H9 (cell line): Measurements from ENCODE around the gene MYO5B. TPM values are rescaled to one million over a fixed set of nuclear protein-coding genes. Genes with fewer than 3 reads are reported as not detected.

Experiments
- DNase-seq: peaks from one replicate; pipeline ENCODE4 v3.0.0-alpha.2; 2017
- H2AFZ ChIP-seq: one replicate; pipeline ENCODE4 v1.6.1; 2013; ENCODE audit warnings: mild to moderate bottlenecking, low read length, control low read depth, moderate library complexity
- H2AK5ac ChIP-seq: 2 replicates; pipeline ENCODE4 v1.6.1; 2013; ENCODE audit warnings: low read length, control low read depth, mixed read lengths; ENCODE audit not compliant: insufficient read length
- H2BK120ac ChIP-seq: one replicate; pipeline ENCODE4 v1.6.1; 2013; ENCODE audit warnings: low read depth, mild to moderate bottlenecking, low read length, control low read depth, inconsistent platforms; ENCODE audit not compliant: poor library complexity, severe bottlenecking
- H2BK12ac ChIP-seq: 2 replicates; pipeline ENCODE4 v1.6.1; 2013; ENCODE audit warnings: low read length, control low read depth, mixed read lengths, low read depth; ENCODE audit not compliant: insufficient read length
- H2BK15ac ChIP-seq: 2 replicates; pipeline ENCODE4 v1.6.1; 2013; ENCODE audit warnings: low read depth, low read length, control low read depth
- H2BK20ac ChIP-seq: one replicate; pipeline ENCODE4 v1.6.1; 2013; ENCODE audit warnings: low read depth, mild to moderate bottlenecking, low read length, control low read depth, inconsistent platforms; ENCODE audit not compliant: poor library complexity, severe bottlenecking
- H2BK5ac ChIP-seq: 2 replicates; pipeline ENCODE4 v1.6.1; 2013; ENCODE audit warnings: low read length, control low read depth, mixed read lengths; ENCODE audit not compliant: insufficient read length
- H3K14ac ChIP-seq: 2 replicates; pipeline ENCODE4 v1.6.1; 2013; ENCODE audit warnings: low read length, control low read depth; ENCODE audit not compliant: insufficient read depth
- H3K18ac ChIP-seq: 2 replicates; pipeline ENCODE4 v1.6.1; 2013; ENCODE audit warnings: low read depth, mild to moderate bottlenecking, mixed read lengths, low read length, control low read depth; ENCODE audit not compliant: insufficient read length
- H3K23ac ChIP-seq: 2 replicates; pipeline ENCODE4 v1.6.1; 2013; ENCODE audit warnings: low read length, control low read depth, mixed read lengths, low read depth; ENCODE audit not compliant: insufficient read length
- H3K23me2 ChIP-seq: 2 replicates; pipeline ENCODE4 v1.6.1; 2013; ENCODE audit warnings: low read depth, mild to moderate bottlenecking, mixed read lengths, low read length, control low read depth; ENCODE audit not compliant: insufficient read length, poor library complexity, severe bottlenecking
- H3K27ac ChIP-seq: 2 replicates; pipeline ENCODE4 v1.5.1; 2013; ENCODE audit warnings: low read length, control low read depth, mixed read lengths, low read depth; ENCODE audit not compliant: insufficient read length
- H3K27me3 ChIP-seq: 2 replicates; pipeline ENCODE4 v1.6.1; 2013; ENCODE audit warnings: low read length, control low read depth, inconsistent platforms; ENCODE audit not compliant: insufficient read depth
- H3K4ac ChIP-seq: 2 replicates; pipeline ENCODE4 v1.6.1; 2013; ENCODE audit warnings: low read depth, mild to moderate bottlenecking, control low read depth, inconsistent platforms, low read length, moderate library complexity
- H3K4me1 ChIP-seq: 2 replicates; pipeline ENCODE4 v1.6.1; 2013; ENCODE audit warnings: low read length, control low read depth, inconsistent platforms; ENCODE audit not compliant: insufficient read depth
- H3K4me2 ChIP-seq: 2 replicates; pipeline ENCODE4 v1.6.1; 2013; ENCODE audit warnings: low read length, control low read depth, mixed read lengths; ENCODE audit not compliant: insufficient read length, insufficient read depth
- H3K56ac ChIP-seq: 2 replicates; pipeline ENCODE4 v1.6.1; 2013; ENCODE audit warnings: low read depth, mild to moderate bottlenecking, mixed read lengths, low read length, control low read depth; ENCODE audit not compliant: insufficient read length
- H3K79me1 ChIP-seq: 2 replicates; pipeline ENCODE4 v1.6.1; 2013; ENCODE audit warnings: low read depth, mild to moderate bottlenecking, moderate library complexity, low read length, control low read depth, inconsistent platforms; ENCODE audit not compliant: insufficient read depth, poor library complexity, severe bottlenecking
- H3K79me2 ChIP-seq: 2 replicates; pipeline ENCODE4 v1.6.1; 2013; ENCODE audit warnings: low read length, control low read depth, inconsistent platforms; ENCODE audit not compliant: insufficient read depth
- H3K9ac ChIP-seq: 2 replicates; pipeline ENCODE4 v1.6.1; 2013; ENCODE audit warnings: low read length, control low read depth, mixed read lengths; ENCODE audit not compliant: insufficient read length; ENCODE audit errors: extremely low read depth
- H3K9me3 ChIP-seq: one replicate; pipeline ENCODE4 v1.6.1; 2013; ENCODE audit warnings: low read depth, low read length, inconsistent platforms; ENCODE audit not compliant: control insufficient read depth
- H3T11ph ChIP-seq: one replicate; pipeline ENCODE4 v1.6.1; 2013; ENCODE audit warnings: mild to moderate bottlenecking, low read length, control low read depth, inconsistent platforms
- H4K20me1 ChIP-seq: one replicate; pipeline ENCODE4 v1.6.1; 2013; ENCODE audit not compliant: control insufficient read depth, insufficient read length, insufficient read depth
- H4K5ac ChIP-seq: 2 replicates; pipeline ENCODE4 v1.6.1; 2013; ENCODE audit warnings: low read depth, mild to moderate bottlenecking, mixed read lengths, low read length, control low read depth; ENCODE audit not compliant: insufficient read length
- H4K8ac ChIP-seq: replicated peaks from 2 replicates; pipeline ENCODE4 v1.6.1; 2013; ENCODE audit warnings: low read length, control low read depth, mixed read lengths, low read depth; ENCODE audit not compliant: insufficient read length
- H4K91ac ChIP-seq: 2 replicates; pipeline ENCODE4 v1.6.1; 2013; ENCODE audit warnings: low read depth, mild to moderate bottlenecking, moderate library complexity, mixed read lengths, low read length, control low read depth; ENCODE audit not compliant: insufficient read length
- H3K27ac Mint-ChIP-seq, 3 experiments: 2 replicates in 2 of 3; 3 replicates in 1 of 3; pipeline ENCODE4 v1.8.0; 2020 to 2021; ENCODE audit warnings: mixed read lengths in 3 of 3, mild to moderate bottlenecking in 1 of 3, moderate library complexity in 1 of 3
- H3K27me3 Mint-ChIP-seq: 2 replicates; pipeline ENCODE4 v1.8.0; 2021; ENCODE audit warnings: low read depth, mild to moderate bottlenecking, moderate library complexity, mixed read lengths
- H3K36me3 Mint-ChIP-seq, 3 experiments: 2 replicates in 2 of 3; 3 replicates in 1 of 3; pipeline ENCODE4 v1.8.0; 2020 to 2021; ENCODE audit warnings: low read depth in 3 of 3, mixed read lengths in 3 of 3; ENCODE audit not compliant: insufficient read depth in 1 of 3
- H3K4me1 Mint-ChIP-seq, 2 experiments: 2 replicates each; pipeline ENCODE4 v1.8.0; 2020; ENCODE audit warnings: mixed read lengths in 2 of 2
- H3K4me3 Mint-ChIP-seq, 2 experiments: 2 replicates in 1 of 2; 3 replicates in 1 of 2; pipeline ENCODE4 v1.8.0; 2020 to 2021; ENCODE audit warnings: mild to moderate bottlenecking in 2 of 2, mixed read lengths in 2 of 2, moderate library complexity in 1 of 2
- H3K9me3 Mint-ChIP-seq, 2 experiments: 2 replicates in 1 of 2; 3 replicates in 1 of 2; pipeline ENCODE4 v1.8.0; 2020; ENCODE audit warnings: mild to moderate bottlenecking in 2 of 2, mixed read lengths in 2 of 2, moderate library complexity in 1 of 2
- WGBS: extraction: QIAGEN DNeasy Blood & Tissue Kit; methylation state at CpG from one replicate; pipeline ENCODE4 v1.1.7; 2013; ENCODE audit warnings: missing lambda C conversion rate, low lambda C conversion rate, mixed read lengths; ENCODE audit not compliant: insufficient read length; ENCODE audit errors: extremely low coverage; 5-methylcytosine and 5-hydroxymethylcytosine counted together
- total RNA-seq: library from RNA; stranded (reverse); gene quantifications from 2 replicates; pipeline ENCODE4 v1.2.1, GENCODE V29; 2021
- TF ChIP-seq, protein P1 (sequence below): fragments of 200-600 bp; sonication (generic); conservative IDR thresholded peaks from 3 replicates; pipeline ENCODE4 v1.8.0; 2021; ENCODE audit warnings: antibody characterized with exemption, mild to moderate bottlenecking

Gene MYO5B
- total RNA-seq, 1 experiment from 2014 or later = 9.3 TPM

DNA sequence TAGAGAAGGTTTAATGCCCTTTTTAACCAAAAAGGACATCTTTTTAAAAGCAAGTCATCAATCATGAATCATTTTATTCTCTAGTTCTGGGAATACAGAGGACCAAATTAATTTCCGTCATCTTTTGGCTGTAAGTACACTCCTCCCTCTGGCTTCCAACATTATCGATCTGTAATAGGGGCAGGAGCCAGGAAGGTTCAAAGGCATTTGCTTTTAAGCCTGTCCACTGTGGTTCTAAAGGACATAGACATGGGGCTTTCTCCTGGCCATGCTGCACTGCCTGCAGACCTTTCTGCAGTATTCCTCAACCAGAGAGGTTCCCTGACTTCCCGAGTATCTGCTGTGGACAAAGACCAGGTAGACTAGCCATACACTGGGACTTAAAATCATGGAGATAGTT, 170.5 kb downstream of the MYO5B start:
- peaks cover 1% of the 10 kb centered on the region for H3K27me3 Mint-ChIP-seq
- Histone ChIP-seq H3K79me2 (no peaks in the 10 kb centered on the region), H3K9ac (no peak overlapping the region), H3K27ac (no peak overlapping the region), H3K79me1 (no peaks in the 10 kb centered on the region), H2BK5ac (no peak overlapping the region), H4K91ac (no peak overlapping the region), H2BK120ac (no peak overlapping the region), H3T11ph (no peak overlapping the region), H2BK20ac (no peak overlapping the region), H2BK12ac (no peak overlapping the region), H3K18ac (no peak overlapping the region), H3K23ac (no peak overlapping the region), H2AFZ (no peak overlapping the region), H3K4me2 (no peak overlapping the region), H3K27me3 (no peaks in the 10 kb centered on the region), H4K5ac (no peak overlapping the region), H3K23me2 (no peaks in the 10 kb centered on the region), H3K4me1 (no peaks in the 10 kb centered on the region), H3K56ac (no peak overlapping the region), H2BK15ac (no peak overlapping the region), H4K8ac (no peak overlapping the region), H3K14ac (no peak overlapping the region), H3K9me3 (no peaks in the 10 kb centered on the region), H3K4ac (no peak overlapping the region), H2AK5ac (no peak overlapping the region), H4K20me1 (no peaks in the 10 kb centered on the region)
- no peaks in the 10 kb centered on the region for H3K36me3 Mint-ChIP-seq
- TF ChIP-seq, protein P1, sequence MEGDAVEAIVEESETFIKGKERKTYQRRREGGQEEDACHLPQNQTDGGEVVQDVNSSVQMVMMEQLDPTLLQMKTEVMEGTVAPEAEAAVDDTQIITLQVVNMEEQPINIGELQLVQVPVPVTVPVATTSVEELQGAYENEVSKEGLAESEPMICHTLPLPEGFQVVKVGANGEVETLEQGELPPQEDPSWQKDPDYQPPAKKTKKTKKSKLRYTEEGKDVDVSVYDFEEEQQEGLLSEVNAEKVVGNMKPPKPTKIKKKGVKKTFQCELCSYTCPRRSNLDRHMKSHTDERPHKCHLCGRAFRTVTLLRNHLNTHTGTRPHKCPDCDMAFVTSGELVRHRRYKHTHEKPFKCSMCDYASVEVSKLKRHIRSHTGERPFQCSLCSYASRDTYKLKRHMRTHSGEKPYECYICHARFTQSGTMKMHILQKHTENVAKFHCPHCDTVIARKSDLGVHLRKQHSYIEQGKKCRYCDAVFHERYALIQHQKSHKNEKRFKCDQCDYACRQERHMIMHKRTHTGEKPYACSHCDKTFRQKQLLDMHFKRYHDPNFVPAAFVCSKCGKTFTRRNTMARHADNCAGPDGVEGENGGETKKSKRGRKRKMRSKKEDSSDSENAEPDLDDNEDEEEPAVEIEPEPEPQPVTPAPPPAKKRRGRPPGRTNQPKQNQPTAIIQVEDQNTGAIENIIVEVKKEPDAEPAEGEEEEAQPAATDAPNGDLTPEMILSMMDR = no peak
- H3K27ac Mint-ChIP-seq = no peak overlapping the region
- H3K4me3 Mint-ChIP-seq = no peak overlapping the region
- WGBS = no CpG with 5 or more reads among the region's 3 CpGs
- no peaks in the 10 kb centered on the region for H3K4me1 Mint-ChIP-seq
- H3K9me3 Mint-ChIP-seq = no peaks in the 10 kb centered on the region
- no peak for DNase-seq
